ENCODE results near the gene GRIA1.

GRCh38 chr5:153678617-153679329, 188.3 kb downstream of the GRIA1 start:
- TF ChIP-seq E2F1 (CRISPR knock-in tag; IDR thresholded peaks at IDR 0.05), result no peak
- TF ChIP-seq ZNF423 (CRISPR knock-in tag; IDR thresholded peaks at IDR 0.05), result no peak
- TF ChIP-seq CDX4 (CRISPR knock-in tag; IDR thresholded peaks at IDR 0.05; ENCODE audit: borderline replicate concordance), result no peak
- TF ChIP-seq ELF4 (CRISPR knock-in tag; IDR thresholded peaks at IDR 0.05; ENCODE audit: low read depth), result no peak
- TF ChIP-seq, protein P1, sequence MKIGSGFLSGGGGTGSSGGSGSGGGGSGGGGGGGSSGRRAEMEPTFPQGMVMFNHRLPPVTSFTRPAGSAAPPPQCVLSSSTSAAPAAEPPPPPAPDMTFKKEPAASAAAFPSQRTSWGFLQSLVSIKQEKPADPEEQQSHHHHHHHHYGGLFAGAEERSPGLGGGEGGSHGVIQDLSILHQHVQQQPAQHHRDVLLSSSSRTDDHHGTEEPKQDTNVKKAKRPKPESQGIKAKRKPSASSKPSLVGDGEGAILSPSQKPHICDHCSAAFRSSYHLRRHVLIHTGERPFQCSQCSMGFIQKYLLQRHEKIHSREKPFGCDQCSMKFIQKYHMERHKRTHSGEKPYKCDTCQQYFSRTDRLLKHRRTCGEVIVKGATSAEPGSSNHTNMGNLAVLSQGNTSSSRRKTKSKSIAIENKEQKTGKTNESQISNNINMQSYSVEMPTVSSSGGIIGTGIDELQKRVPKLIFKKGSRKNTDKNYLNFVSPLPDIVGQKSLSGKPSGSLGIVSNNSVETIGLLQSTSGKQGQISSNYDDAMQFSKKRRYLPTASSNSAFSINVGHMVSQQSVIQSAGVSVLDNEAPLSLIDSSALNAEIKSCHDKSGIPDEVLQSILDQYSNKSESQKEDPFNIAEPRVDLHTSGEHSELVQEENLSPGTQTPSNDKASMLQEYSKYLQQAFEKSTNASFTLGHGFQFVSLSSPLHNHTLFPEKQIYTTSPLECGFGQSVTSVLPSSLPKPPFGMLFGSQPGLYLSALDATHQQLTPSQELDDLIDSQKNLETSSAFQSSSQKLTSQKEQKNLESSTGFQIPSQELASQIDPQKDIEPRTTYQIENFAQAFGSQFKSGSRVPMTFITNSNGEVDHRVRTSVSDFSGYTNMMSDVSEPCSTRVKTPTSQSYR (CRISPR knock-in tag; IDR thresholded peaks at IDR 0.05), result no peak
- TF ChIP-seq AR (CRISPR knock-in tag; IDR thresholded peaks at IDR 0.05), result no peak
- TF ChIP-seq CTCF (IDR thresholded peaks at IDR 0.05), result no peak
- TF ChIP-seq PRDM15 (CRISPR knock-in tag; IDR thresholded peaks at IDR 0.05), result no peak
- no peak for TF ChIP-seq ZNF138 (CRISPR knock-in tag; conservative IDR thresholded peaks at IDR 0.05)
- TF ChIP-seq, protein P2, sequence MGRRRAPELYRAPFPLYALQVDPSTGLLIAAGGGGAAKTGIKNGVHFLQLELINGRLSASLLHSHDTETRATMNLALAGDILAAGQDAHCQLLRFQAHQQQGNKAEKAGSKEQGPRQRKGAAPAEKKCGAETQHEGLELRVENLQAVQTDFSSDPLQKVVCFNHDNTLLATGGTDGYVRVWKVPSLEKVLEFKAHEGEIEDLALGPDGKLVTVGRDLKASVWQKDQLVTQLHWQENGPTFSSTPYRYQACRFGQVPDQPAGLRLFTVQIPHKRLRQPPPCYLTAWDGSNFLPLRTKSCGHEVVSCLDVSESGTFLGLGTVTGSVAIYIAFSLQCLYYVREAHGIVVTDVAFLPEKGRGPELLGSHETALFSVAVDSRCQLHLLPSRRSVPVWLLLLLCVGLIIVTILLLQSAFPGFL (CRISPR knock-in tag; IDR thresholded peaks at IDR 0.05; ENCODE audit: borderline replicate concordance), result no peak

Data from WTC11 (cell line).